Thyroid gland (tissue), 4 donors: ENCODE measurements around the gene HTR4. TPM values are rescaled to one million over a fixed set of nuclear protein-coding genes. Genes with fewer than 3 reads are reported as not detected.

Experiments used
- DNase-seq, 2 donors: peaks; one replicate each; pipeline ENCODE4 v3.0.0-alpha.2; 2019
- H3K27ac ChIP-seq, 3 donors: fragments of 200-600 bp; sonication (generic); 1 replicate in 2 of 3; 2 replicates in 1 of 3; pipeline ENCODE4 v1.5.1; 2016 to 2019; ENCODE audit warnings: mild to moderate bottlenecking in 1 of 3, moderate library complexity in 1 of 3
- H3K27me3 ChIP-seq: fragments of 200-600 bp; sonication (generic); one replicate; pipeline ENCODE4 v1.5.1; 2019
- H3K36me3 ChIP-seq, 2 donors: fragments of 200-600 bp; sonication (generic); one replicate each; pipeline ENCODE4 v1.5.1; 2016 to 2019
- H3K4me1 ChIP-seq, 2 donors: fragments of 200-600 bp; sonication (generic); one replicate each; pipeline ENCODE4 v1.5.1; 2017 to 2019
- H3K4me3 ChIP-seq, 3 donors: fragments of 200-600 bp; sonication (generic); replicated peaks in 1 of 3; 1 replicate in 2 of 3; 2 replicates in 1 of 3; pipeline ENCODE4 v1.5.1; 2016; ENCODE audit warnings: mild to moderate bottlenecking in 1 of 3
- H3K9me3 ChIP-seq: fragments of 200-600 bp; sonication (generic); one replicate; pipeline ENCODE4 v1.5.1; 2017
- POLR2A ChIP-seq, 2 donors: fragments of 450-650 bp; IDR thresholded peaks; one replicate each; pipeline ENCODE4 v1.6.1; 2017; ENCODE audit warnings: antibody characterized with exemption in 2 of 2, mild to moderate bottlenecking in 2 of 2, moderate library complexity in 1 of 2
- WGBS, 2 donors: methylation state at CpG; one replicate each; pipeline ENCODE4 v1.1.5; 2017; 5-methylcytosine and 5-hydroxymethylcytosine counted together
- intact Hi-C: fragments of 100-400 bp; cut with DNase I; formaldehyde crosslinking; loops from one replicate; pipeline ENCODE4 v1.15.1; 2023
- total RNA-seq, 4 donors: library from RNA; depleted of rRNA; stranded (reverse); fragments of >200 nt; gene quantifications; one replicate each; pipeline ENCODE4 v1.2.3, GENCODE V29; 2016
- TF ChIP-seq, protein P1 (sequence below), 6 experiments: fragments of 200-600 bp in 3 of 6; fragments of 450-650 bp in 3 of 6; sonication (generic) in 3 of 6; IDR thresholded peaks; one replicate each; pipeline ENCODE4 v1.5.1; 2016 to 2019; ENCODE audit warnings: antibody characterized with exemption in 6 of 6, mild to moderate bottlenecking in 2 of 6, inconsistent platforms in 1 of 6, moderate library complexity in 1 of 6

Gene HTR4, protein sequence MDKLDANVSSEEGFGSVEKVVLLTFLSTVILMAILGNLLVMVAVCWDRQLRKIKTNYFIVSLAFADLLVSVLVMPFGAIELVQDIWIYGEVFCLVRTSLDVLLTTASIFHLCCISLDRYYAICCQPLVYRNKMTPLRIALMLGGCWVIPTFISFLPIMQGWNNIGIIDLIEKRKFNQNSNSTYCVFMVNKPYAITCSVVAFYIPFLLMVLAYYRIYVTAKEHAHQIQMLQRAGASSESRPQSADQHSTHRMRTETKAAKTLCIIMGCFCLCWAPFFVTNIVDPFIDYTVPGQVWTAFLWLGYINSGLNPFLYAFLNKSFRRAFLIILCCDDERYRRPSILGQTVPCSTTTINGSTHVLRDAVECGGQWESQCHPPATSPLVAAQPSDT
- not detected for total RNA-seq

DNA sequence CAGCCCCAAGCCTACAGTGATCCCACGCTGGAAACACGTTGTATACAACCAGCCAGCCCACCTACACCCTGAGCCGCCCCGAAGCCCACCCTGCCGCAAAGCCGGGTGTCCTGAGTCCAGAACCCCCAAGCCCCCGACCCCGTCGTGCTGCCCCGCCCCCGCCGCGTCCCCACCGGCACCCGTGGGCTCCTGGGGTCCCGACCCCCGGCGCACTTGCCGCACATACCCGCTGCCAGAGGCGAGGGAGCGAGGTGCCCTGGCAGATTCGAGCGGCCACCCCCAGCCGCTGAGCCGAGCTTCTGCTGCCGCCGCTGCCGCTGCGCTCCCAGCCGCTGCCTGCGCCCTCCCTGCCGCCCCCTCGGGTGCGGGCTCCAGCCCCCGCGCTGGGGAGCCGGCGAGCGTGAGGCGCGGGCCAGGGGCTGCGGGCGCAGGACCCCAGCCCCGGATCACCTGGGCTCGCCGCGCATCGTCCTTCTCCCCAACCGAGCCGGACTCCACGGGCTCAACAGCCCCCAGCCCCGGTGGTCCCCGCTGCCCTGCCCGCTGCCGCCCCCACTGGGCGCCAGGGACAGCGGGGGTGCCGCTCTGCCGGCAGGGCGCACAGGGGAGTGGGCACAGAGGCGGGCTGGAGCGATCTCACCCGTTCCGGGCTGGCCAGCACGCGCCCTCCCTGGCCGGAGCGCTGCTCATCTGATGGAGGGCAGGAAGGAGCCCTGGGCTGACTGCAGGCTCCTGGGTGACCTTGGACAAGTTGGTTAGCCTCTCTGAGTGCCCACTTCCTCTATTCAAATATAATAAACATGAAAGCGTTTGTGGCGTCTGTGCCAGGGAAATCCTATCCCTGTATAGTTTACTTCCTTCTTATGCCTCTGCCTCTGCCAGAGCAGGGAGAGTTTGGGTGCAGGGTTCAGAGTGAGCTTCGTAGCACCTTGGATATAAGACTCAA is at the start of gene HTR4:
Gene HTR4, minus strand, starts transcription at position 692 of the 946 bp plus-strand sequence. CDS start 17,513 bp downstream, outside the sequence.
- 4 to 10% methylated on average over 24 to 32 of the region's 72 CpGs for WGBS, 2 donors
- Histone ChIP-seq H3K4me1 (peaks cover 0 to 5% of the 10 kb centered on the region in 2 donors), H3K9me3 (no peaks in the 10 kb centered on the region), H3K27me3 (peaks cover 5% of the 10 kb centered on the region), H3K27ac (no peak within 1 kb of the TSS), H3K36me3 (no peaks in the 10 kb centered on the region), H3K4me3 (no peak within 1 kb of the TSS)
- no peak for DNase-seq
- TF ChIP-seq, protein P1, sequence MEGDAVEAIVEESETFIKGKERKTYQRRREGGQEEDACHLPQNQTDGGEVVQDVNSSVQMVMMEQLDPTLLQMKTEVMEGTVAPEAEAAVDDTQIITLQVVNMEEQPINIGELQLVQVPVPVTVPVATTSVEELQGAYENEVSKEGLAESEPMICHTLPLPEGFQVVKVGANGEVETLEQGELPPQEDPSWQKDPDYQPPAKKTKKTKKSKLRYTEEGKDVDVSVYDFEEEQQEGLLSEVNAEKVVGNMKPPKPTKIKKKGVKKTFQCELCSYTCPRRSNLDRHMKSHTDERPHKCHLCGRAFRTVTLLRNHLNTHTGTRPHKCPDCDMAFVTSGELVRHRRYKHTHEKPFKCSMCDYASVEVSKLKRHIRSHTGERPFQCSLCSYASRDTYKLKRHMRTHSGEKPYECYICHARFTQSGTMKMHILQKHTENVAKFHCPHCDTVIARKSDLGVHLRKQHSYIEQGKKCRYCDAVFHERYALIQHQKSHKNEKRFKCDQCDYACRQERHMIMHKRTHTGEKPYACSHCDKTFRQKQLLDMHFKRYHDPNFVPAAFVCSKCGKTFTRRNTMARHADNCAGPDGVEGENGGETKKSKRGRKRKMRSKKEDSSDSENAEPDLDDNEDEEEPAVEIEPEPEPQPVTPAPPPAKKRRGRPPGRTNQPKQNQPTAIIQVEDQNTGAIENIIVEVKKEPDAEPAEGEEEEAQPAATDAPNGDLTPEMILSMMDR (IDR thresholded peaks at IDR 0.05) = no peak
- TF ChIP-seq POLR2A (IDR thresholded peaks at IDR 0.05) = no peak
- intact Hi-C loops = no loop called here

DNA sequence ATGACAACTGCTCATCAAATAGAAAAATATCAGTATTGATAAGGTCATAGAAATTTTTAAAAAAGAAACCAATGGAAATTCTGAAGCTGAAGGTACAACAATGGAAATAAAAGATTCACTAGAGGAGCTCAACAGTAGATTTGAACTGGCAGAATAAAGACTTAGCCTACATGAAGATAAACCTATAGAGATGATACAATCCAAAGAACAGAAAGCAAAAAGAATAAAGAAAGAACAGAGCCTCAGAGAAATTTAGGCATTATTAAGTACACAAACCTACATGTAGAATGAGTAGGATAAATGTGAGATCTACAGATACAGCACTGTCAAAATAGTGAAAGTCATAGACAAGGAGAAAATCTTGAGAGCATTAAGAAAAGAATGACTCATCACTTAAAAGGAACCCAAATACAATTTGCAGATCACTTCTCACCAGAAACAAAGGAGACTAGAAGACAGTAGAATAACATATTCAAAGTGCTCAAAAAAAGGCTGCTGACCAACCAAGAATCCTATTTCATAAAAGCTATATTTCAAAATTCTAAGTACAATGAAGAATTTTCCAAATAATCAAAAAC is 47.8 kb upstream of the HTR4 start:
- H3K4me1 ChIP-seq = no peaks in the 10 kb centered on the region
- H3K4me3 ChIP-seq = no peak overlapping the region
- H3K27me3 ChIP-seq = no peaks in the 10 kb centered on the region
- no peak overlapping the region for H3K27ac ChIP-seq
- TF ChIP-seq POLR2A (IDR thresholded peaks at IDR 0.05) = no peak
- TF ChIP-seq, protein P1 (IDR thresholded peaks at IDR 0.05) = no peak
- H3K9me3 ChIP-seq = no peaks in the 10 kb centered on the region
- H3K36me3 ChIP-seq = no peaks in the 10 kb centered on the region
- intact Hi-C loops = no loop called here
- DNase-seq = no peak

DNA sequence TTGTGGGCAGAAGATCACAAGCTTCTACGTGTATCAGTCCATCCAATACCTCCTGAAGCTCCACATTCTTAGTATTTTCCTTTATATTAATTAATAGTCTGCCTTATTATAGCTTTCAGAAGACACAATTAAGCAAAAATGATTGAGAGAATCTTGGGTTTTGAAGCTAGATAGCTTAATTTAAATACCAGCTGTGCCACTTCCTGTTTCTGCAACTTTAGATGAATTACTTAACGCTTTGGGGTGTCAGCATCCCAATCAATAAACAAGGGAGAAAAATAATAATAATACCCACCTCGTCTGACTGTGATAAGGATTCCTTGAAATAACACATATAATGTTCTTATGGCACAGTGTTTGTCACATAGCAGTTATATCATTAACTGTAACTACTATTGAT is 44.7 kb upstream of the HTR4 start:
- Histone ChIP-seq H3K27ac (no peak overlapping the region), H3K27me3 (no peaks in the 10 kb centered on the region), H3K9me3 (no peaks in the 10 kb centered on the region), H3K4me1 (no peaks in the 10 kb centered on the region), H3K4me3 (no peak overlapping the region), H3K36me3 (no peaks in the 10 kb centered on the region)
- TF ChIP-seq POLR2A (IDR thresholded peaks at IDR 0.05) = no peak
- TF ChIP-seq, protein P1 (IDR thresholded peaks at IDR 0.05) = no peak
- 69 to 73% methylated on average over 3 of the region's 3 CpGs for WGBS, 2 donors
- DNase-seq = no peak
- intact Hi-C loops = no loop called here

DNA sequence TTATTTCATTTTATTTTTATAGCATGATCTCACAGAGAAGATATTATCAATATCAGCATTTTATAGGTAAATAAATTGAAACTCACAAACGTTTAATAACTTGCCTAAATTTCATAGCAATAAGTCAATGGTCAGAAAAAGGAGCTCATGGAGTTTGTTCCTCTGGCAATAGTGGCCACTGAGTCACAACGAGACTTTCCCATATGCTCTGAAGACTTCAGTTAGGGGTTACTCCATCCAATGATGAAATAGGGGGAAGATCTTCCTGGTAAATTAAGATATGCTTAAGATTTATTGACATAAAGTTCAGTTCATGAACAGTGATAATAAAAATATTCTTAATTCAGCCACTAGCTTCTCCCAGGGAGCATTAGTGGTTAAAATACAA is 43.5 kb upstream of the HTR4 start:
- H3K4me1 ChIP-seq = no peaks in the 10 kb centered on the region
- no peaks in the 10 kb centered on the region for H3K9me3 ChIP-seq
- TF ChIP-seq, protein P1 (IDR thresholded peaks at IDR 0.05) = no peak
- TF ChIP-seq POLR2A (IDR thresholded peaks at IDR 0.05) = no peak
- H3K27ac ChIP-seq = no peak overlapping the region
- DNase-seq = no peak
- H3K36me3 ChIP-seq = no peaks in the 10 kb centered on the region
- H3K4me3 ChIP-seq = no peak overlapping the region
- intact Hi-C loops = no loop called here
- H3K27me3 ChIP-seq = no peaks in the 10 kb centered on the region
- 63 to 70% methylated on average over 2 of the region's 2 CpGs for WGBS, 2 donors
